Smooth muscle cell (in vitro differentiated cells): ENCODE data around the gene UBE2N. TPM values are rescaled to one million over a fixed set of nuclear protein-coding genes. Genes with fewer than 3 reads are reported as not detected.

Experiments used
- DNase-seq: peaks from one replicate; lab custom pipeline; 2025; ENCODE audit not compliant: unreplicated experiment; lab: John Stamatoyannopoulos, UW
- H2AFZ ChIP-seq: fragments of 200-600 bp; sonication (generic); 2 replicates; pipeline ENCODE4 v1.6.0; 2016; ENCODE audit warnings: antibody characterized with exemption, low read depth, mild to moderate bottlenecking
- H3F3A ChIP-seq: fragments of 200-600 bp; sonication (generic); 2 replicates; pipeline ENCODE4 v1.6.0; 2017; ENCODE audit warnings: antibody characterized with exemption, low read depth
- H3K27ac ChIP-seq: fragments of 200-600 bp; sonication (generic); 2 replicates; pipeline ENCODE4 v1.5.1; 2016; ENCODE audit warnings: low read depth, mild to moderate bottlenecking
- H3K27me3 ChIP-seq: fragments of 200-600 bp; sonication (generic); 2 replicates; pipeline ENCODE4 v1.6.1; 2016; ENCODE audit warnings: low read depth, mild to moderate bottlenecking
- H3K36me3 ChIP-seq: fragments of 200-600 bp; sonication (generic); 2 replicates; pipeline ENCODE4 v1.5.1; 2016; ENCODE audit warnings: low read depth
- H3K4me1 ChIP-seq: fragments of 200-600 bp; sonication (generic); 2 replicates; pipeline ENCODE4 v1.5.1; 2016; ENCODE audit warnings: low read depth
- H3K4me2 ChIP-seq: fragments of 200-600 bp; sonication (generic); 2 replicates; pipeline ENCODE4 v1.6.0; 2016; ENCODE audit warnings: mild to moderate bottlenecking
- H3K4me3 ChIP-seq: fragments of 200-600 bp; sonication (generic); 2 replicates; pipeline ENCODE4 v1.5.1; 2016; ENCODE audit warnings: mild to moderate bottlenecking
- H3K79me2 ChIP-seq: fragments of 200-600 bp; sonication (generic); 2 replicates; pipeline ENCODE4 v1.6.0; 2016; ENCODE audit warnings: low read depth, mild to moderate bottlenecking
- H3K9ac ChIP-seq: fragments of 200-600 bp; sonication (generic); 2 replicates; pipeline ENCODE4 v1.6.0; 2016; ENCODE audit warnings: low read depth
- H3K9me3 ChIP-seq: fragments of 200-600 bp; sonication (generic); replicated peaks from 2 replicates; pipeline ENCODE4 v1.5.1; 2016; ENCODE audit warnings: low read depth
- H4K20me1 ChIP-seq: fragments of 200-600 bp; sonication (generic); 2 replicates; pipeline ENCODE4 v1.6.0; 2016; ENCODE audit warnings: low read depth
- WGBS: methylation state at CpG from one replicate; pipeline ENCODE4 v1.1.7; 2016; ENCODE audit warnings: low lambda C conversion rate; 5-methylcytosine and 5-hydroxymethylcytosine counted together
- polyA plus RNA-seq: library from polyadenylated mRNA; unstranded; fragments of >200 nt; fragmentation: Nextera tagmentation; extraction: Ambion mirVana; gene quantifications from 2 replicates; pipeline ENCODE4 v1.2.1, GENCODE V29; 2016
- total RNA-seq: library from RNA; depleted of rRNA; stranded (reverse); fragments of >200 nt; gene quantifications from 2 replicates; pipeline ENCODE4 v1.2.3, GENCODE V29; 2014
- TF ChIP-seq, protein P1 (sequence below): fragments of 200-600 bp; sonication (generic); IDR thresholded peaks from 2 replicates; pipeline ENCODE4 v1.5.1; 2017; ENCODE audit warnings: borderline replicate concordance, mild to moderate bottlenecking, antibody characterized with exemption; ENCODE audit not compliant: insufficient read depth, poor library complexity, severe bottlenecking

Gene UBE2N
- total and polyA plus RNA-seq, 2 experiments from 2014 or later, result 61.3 to 111 TPM

GRCh38 chr12:93407963-93408283 is 33.8 kb downstream of the UBE2N start:
- Histone ChIP-seq H3K4me3 (no peak overlapping the region), H3K36me3 (peaks cover 8% of the 10 kb centered on the region), H3K27ac (no peak overlapping the region), H3K4me1 (no peaks in the 10 kb centered on the region), H2AFZ (no peak overlapping the region), H3K4me2 (no peak overlapping the region), H4K20me1 (peaks cover 5% of the 10 kb centered on the region), H3K9me3 (no peaks in the 10 kb centered on the region), H3F3A (peaks cover 19% of the 10 kb centered on the region), H3K79me2 (peaks cover 36% of the 10 kb centered on the region), H3K27me3 (no peaks in the 10 kb centered on the region), H3K9ac (no peak overlapping the region)
- DNase-seq, result no peak
- TF ChIP-seq, protein P1, sequence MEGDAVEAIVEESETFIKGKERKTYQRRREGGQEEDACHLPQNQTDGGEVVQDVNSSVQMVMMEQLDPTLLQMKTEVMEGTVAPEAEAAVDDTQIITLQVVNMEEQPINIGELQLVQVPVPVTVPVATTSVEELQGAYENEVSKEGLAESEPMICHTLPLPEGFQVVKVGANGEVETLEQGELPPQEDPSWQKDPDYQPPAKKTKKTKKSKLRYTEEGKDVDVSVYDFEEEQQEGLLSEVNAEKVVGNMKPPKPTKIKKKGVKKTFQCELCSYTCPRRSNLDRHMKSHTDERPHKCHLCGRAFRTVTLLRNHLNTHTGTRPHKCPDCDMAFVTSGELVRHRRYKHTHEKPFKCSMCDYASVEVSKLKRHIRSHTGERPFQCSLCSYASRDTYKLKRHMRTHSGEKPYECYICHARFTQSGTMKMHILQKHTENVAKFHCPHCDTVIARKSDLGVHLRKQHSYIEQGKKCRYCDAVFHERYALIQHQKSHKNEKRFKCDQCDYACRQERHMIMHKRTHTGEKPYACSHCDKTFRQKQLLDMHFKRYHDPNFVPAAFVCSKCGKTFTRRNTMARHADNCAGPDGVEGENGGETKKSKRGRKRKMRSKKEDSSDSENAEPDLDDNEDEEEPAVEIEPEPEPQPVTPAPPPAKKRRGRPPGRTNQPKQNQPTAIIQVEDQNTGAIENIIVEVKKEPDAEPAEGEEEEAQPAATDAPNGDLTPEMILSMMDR, result no peak
- WGBS, result 95% methylated on average over 2 of the region's 2 CpGs

DNA sequence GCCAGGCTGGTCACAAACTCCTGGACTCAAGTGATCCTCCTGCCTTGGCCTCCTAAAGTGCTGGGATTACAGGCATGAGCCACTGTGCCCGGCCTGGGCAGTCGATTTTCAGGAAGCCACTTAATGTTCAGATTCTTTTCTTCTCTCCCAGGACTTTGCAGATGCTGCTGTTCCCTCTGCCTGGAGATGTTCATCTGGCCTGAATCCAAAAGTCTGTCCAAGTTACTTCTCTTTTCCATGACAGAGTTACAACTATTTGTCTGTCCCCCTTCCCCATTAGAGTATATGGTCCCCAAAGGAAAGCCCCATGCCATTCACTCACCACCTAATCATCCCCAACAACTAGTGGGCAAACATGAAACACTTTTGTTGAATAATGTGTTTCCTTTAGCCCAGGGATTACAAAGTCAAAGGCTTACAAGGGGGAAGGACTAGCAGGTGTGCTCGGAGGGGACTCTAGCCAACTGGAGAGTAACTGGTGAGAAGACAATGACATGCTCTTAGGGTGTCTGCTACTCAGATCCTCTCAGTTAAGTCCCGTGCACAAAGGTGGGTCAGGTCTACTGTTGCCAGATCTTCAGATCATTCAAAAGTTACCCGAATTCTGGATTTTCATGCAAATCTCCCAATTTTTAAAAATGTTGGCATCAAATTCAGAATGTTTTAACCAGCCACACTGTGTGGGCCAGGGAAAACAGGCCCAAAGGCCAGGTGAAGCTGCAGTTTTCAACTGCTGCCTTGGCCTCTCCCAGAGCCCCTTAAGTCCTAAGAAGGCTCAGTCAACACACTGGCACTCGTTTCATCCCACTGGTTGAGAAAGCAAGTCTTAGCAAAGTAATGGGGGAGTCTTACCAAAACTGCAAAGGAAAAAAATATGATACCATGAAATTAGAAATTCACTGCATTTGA is 34.4 kb downstream of the UBE2N start:
- DNase-seq, result no peak
- Histone ChIP-seq H3K9me3 (no peaks in the 10 kb centered on the region), H4K20me1 (peaks cover 4% of the 10 kb centered on the region), H3F3A (peaks cover 22% of the 10 kb centered on the region), H3K4me3 (no peak overlapping the region), H3K27me3 (no peaks in the 10 kb centered on the region), H3K36me3 (peaks cover 8% of the 10 kb centered on the region), H3K79me2 (peaks cover 30% of the 10 kb centered on the region), H3K9ac (no peak overlapping the region), H3K4me2 (no peak overlapping the region), H3K4me1 (no peaks in the 10 kb centered on the region), H3K27ac (no peak overlapping the region), H2AFZ (no peak overlapping the region)
- WGBS, result 94% methylated on average over 6 of the region's 6 CpGs
- TF ChIP-seq, protein P1, result no peak

GRCh38 chr12:93404961-93405849 is 36.5 kb downstream of the UBE2N start:
- DNase-seq, result no peak
- Histone ChIP-seq H3K4me3 (no peak overlapping the region), H3K4me1 (no peaks in the 10 kb centered on the region), H3K9ac (no peak overlapping the region), H3K27ac (no peak overlapping the region), H3K27me3 (no peaks in the 10 kb centered on the region), H3K9me3 (no peaks in the 10 kb centered on the region), H3F3A (peaks cover 21% of the 10 kb centered on the region), H3K79me2 (peaks cover 11% of the 10 kb centered on the region), H2AFZ (no peak overlapping the region), H4K20me1 (no peaks in the 10 kb centered on the region), H3K36me3 (peaks cover 8% of the 10 kb centered on the region), H3K4me2 (no peak overlapping the region)
- TF ChIP-seq, protein P1, result no peak
- WGBS, result 96% methylated on average over 6 of the region's 6 CpGs
